ENCODE measurements around the gene RETN.
A peak's percentile ranks its signal among the peaks of the same experiment; 100 is the strongest.
"Not testable (repeated sequence)": the region's sequence is repeated elsewhere in the genome, so short reads cannot be mapped to it uniquely, and the experiment has no call there.

Gene RETN

DNA sequence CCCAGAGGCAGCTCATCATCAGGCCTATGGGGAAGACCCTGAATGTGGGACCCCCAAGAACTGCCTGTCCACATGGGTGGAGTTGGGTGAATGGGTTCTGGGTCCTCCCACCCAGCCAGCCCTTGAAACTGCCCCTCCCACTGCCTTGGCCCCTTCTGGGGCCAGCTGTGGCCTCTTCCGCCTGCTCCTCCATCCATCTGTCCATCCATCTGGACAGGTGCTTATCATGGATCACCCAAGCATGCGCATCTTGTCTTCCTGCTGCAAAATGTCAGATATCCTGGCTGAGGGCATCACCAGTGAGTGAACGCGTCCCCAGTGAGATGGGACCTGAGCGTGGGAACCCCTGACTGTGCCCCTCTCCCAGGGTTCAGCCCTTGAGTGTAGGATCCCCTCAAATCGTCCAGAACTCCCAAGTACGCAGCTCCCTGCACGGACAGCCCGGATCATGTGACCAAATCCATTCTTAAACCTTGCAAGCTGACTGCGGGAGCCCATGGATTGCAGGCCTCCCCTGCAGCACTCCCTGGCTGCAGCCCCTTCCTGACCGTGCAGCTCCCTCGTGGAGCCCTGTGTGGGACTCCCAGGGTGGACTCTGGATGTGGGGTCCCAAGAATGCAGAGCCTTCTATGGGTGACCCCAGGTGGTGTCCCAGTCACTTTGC is 29.9 kb upstream of the RETN start:
- DNase-seq, result no peak

DNA sequence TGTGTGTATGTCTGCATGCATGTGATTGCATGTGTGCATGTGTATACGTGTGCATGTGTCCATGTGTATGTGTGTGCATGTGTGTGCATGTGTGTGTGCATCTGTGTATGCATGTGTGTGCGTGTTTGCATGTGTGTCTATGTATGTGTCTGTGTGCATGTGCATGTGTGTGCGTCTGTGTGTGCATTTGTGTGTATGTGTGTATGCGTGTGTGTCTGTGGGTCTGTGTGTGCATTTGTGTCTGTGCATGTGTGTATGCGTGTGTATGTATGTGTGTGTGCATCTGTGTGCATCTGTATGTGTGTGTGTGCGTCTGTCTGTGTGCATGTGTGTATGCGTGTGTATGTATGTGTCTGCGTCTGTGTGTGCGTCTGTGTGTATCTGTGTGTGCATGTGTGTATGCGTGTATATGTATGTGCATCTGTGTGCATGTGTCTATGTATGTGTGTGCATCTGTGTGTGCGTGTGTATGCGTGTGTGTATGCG is 28.9 kb upstream of the RETN start:
- no peak for DNase-seq

DNA sequence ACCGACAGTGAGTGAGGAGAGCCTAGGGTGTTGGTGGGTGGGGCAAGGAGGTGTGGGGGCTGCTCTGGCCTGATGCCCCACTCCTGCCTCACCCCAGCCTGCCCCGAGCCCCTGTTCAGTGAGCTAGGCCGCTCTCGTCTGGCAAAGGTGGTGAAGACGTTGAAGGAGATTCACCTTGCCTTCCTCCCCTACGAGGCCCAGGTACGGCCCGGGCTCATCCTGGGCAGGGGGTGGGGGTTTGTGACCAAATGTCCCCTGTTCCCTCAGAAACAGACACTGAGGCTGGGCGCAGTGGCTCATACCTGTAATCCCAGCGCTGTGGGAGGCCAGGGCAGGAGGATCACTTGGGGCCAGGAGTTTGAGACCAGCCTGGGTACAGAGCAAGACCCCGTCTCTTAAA is 28.0 kb upstream of the RETN start:
- no peak for DNase-seq

DNA sequence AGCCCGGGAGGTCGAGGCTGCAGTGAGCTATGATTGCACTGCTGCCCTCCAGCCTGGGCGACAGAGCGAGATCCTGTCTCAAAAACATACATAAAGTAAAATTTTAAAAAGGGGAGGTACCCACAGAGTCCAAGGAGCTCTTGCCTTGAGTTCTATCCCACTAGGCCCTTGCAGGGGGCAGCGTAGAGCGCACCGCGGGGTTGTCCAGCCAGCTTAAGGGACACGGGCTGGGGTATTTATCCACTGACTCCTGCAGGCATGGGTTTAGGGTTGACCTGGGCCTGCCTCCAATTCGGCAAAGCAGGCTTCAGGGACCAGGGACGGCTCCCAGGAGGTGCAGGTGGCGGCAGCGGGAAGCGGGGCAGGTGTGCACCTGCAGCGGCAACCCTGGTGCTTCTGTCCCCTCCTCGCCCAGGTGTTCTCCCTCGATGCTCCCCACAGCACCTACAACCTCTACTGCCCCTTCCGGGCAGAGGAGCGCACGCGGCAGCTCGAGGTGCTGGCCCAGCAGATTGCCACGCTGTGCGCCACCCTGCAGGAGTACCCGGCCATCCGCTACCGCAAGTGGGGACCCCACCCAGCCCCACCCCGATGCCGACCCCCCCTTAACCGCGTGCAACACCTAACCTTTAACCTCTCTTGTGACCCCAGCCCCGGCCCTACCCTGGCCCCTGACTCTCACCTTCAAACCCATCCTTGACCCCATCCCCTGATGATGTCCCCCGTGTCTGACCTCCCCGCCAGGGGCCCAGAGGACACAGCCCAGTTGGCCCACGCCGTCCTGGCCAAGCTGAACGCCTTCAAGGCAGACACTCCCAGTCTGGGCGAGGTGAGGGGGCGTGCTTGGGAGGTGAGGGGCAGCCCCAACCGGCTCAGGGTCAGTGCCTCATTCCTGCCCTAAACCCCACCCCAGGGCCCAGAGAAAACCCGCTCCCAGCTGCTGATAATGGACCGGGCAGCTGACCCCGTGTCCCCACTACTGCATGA is 27.3 kb upstream of the RETN start:
- no peak for DNase-seq

DNA sequence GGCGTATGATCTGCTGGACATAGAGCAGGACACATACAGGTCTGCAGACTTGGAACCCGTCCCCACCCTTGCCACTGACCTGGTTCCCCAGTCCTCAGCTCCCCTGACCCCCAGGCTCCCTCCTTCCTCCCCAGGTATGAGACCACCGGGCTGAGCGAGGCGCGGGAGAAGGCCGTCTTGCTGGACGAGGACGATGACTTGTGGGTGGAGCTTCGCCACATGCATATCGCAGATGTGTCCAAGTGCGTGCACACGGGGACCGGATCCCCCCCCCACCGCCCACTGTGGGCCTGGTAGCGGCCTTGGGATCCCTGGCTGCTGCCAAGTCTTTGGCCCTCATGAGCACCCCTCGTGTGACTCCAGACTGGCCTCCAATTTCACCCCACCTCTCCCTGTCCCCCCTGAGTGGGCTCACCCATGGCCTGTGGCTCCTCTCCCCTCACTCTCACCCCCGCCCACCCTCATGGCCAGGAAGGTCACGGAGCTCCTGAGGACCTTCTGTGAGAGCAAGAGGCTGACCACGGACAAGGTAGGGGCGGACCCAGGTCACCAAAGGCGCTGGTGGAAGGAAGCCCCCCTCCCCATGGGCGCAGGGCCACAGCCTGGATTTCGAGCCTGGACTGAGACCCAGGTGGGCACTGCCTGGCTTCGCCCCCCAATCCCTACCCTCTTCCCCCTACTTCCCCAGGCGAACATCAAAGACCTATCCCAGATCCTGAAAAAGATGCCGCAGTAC is 26.4 kb upstream of the RETN start:
- no peak for DNase-seq

DNA sequence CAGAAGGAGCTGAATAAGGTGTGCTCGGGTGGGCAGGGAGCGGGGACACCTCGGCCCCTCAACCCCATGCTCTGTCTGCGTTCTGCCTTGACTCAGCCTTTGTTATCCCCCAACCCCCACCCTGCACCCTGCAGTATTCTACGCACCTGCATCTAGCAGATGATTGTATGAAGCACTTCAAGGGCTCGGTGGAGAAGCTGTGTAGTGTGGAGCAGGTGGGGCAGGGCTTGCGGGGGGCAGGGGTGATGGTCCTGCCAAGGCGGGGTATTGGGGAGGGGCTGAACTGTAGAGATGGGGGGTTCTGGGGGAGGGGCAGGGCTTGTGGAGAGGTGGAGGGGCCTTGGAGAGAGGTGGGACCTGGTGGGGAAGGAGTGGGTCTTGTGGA is 25.8 kb upstream of the RETN start:
- no peak for DNase-seq

DNA sequence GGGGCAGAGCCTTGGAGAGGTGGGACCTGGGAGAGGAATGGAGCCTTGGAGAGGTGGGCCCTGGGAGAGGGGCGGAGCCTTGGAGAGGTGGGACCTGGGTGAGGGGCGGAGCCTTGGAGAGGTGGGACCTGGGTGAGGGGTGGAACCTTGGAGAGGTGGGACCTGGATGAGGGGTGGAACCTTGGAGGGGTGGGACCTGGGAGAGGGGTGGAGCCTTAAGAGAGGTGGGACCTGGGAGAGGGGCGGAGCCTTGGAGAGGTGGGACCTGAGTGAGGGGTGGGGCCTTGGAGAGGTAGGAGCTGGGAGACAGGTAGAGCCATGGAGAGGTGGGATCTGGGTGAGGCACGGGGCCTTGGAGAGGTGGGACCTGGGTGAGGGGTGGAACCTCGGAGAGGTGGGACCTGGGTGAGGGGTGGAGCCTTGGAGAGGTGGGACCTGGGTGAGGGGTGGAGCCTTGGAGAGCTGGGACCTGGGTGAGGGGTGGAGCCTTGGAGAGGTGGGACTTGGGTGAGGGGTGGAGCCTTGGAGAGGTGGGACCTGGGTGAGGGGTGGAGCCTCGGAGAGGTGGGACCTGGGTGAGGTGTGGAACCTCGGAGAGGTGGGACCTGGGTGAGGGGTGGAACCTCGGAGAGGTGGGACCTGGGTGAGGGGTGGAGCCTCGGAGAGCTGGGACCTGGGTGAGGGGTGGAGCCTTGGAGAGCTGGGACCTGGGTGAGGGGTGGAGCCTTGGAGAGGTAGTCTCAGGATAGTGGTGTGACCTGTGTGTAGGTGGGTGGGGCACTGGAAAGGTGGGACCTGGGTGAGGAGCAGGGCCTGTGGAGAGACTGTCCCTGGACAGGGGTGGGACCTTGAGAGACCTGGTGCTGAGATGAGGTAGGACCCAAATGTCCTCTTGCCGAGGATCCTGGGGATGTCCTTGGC is 25.0 kb upstream of the RETN start:
- DNase-seq, result not testable (repeated sequence)

DNA sequence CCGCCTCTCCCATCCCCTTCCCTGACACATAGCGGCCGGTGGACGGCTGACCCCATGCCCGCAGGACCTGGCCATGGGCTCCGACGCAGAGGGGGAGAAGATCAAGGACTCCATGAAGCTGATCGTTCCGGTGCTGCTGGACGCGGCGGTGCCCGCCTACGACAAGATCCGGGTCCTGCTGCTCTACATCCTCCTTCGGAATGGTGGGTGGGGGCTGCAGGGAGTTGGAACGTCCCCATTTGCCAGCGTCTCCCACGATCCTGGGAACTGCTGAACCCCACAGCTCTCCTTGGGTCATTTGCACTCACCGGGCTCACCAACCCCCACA is 24.3 kb upstream of the RETN start:
- no peak for DNase-seq

DNA sequence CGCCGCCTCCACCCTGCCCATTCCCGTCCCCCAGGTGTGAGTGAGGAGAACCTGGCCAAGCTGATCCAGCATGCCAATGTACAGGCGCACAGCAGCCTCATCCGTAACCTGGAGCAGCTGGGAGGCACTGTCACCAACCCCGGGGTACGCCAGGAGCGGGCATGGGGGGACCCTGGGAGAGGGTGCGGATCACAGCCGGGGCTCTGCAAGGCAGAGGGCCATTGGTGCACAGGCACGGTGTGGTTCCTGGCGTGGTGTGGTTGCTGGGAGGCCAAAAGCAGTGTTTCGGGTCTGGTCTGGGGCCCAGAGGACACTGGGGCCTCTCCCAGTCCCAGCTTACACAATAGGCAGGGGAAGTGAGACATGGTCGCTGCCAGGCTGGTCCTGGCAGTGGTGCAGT is 23.7 kb upstream of the RETN start:
- no peak for DNase-seq

DNA sequence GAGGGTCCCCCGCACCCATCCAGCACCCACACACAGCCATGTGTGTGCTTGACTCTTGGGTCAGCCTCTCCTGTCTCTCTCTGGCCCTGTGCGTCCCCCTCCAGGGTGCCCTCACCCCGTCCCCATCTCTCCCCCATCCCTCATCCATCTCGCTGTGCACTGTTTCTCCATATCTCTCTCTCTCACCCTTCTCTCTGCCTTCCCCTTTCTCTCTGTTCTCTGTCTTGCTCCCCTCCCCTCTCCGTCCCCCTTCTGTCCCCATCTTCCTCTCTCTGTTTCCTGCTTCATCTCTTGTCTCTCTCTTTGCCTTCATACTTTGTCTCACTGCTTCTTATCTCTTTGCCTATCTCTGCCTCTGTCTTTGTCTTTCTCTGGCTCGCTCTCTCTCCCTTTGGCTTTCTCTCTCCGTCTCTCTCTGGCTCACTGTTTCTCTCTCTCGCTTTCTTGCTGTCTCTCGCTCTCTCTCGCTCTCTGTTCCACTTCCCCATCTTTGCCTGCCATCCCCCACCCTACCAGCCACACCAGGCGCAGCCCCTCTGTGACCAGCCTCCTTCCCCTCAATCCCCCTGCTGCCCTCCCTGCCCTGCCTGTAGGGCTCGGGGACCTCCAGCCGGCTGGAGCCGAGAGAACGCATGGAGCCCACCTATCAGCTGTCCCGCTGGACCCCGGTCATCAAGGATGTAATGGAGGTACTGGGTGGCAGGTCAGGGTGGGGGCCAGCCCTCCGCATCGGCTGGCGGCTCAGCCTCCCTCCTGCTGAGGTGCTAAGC is 23.0 kb upstream of the RETN start:
- no peak for DNase-seq

DNA sequence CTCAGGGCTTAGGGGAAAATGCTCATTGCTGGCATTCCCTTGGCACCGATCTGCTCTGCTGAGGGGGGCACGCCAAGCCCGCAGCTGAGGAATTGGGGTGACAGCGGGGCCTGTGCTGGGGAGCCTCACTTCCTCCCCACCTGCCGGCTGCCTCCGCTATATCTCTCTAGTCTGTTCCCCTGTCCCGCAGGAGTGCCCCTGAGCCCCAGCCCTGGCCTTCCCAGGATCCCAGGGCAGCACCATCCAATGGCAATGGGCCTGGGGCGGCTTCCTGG is 22.5 kb upstream of the RETN start:
- DNase-seq, result no peak

DNA sequence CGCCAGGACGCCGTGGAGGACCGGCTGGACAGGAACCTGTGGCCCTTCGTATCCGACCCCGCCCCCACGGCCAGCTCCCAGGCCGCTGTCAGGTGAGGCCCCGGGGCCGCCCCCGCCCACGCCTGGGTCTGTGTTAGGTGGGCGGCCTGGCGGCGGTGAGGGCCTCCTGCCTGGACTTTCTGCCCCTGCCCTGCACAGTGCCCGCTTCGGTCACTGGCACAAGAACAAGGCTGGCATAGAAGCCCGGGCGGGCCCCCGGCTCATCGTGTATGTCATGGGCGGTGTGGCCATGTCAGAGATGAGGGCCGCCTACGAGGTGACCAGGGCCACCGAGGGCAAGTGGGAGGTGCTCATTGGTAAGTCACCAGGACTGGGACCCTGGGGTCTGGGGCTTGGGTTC is 21.7 kb upstream of the RETN start:
- no peak for DNase-seq

DNA sequence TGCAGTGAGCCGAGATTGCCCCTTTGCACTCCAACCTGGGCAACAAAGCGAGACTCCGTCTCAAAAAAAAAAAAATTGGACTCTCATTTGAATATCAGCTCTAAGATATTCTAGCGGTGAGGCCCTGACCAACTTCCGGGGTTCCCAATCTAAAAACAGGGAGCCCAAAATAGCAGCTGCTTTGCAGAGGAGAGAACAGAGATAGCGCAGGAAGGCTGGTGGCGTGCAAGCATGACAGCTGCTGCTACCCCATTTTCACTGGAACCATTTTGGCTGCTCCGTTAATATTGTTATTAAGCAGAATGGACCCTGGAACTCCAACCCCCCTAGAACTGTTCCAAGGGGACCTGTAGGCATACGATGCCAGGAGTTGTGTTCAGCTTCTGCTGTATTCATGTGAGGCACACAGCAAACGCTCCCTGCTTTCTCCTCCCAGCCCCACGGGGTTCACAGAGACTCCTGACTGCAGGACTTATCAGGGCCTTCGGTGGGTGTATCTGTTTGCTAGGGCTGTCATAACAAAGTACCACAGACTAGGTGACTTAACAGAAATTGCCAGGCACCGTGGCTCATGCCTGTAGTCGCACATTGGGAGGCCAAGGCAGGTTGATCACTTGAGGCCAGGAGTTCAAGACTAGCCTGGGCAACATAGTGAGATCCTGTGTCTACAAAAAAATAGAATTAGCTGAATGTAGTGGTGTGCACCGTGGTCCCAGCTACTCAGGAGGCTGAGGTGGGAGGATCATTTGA is 20.4 kb upstream of the RETN start:
- DNase-seq, result no peak

DNA sequence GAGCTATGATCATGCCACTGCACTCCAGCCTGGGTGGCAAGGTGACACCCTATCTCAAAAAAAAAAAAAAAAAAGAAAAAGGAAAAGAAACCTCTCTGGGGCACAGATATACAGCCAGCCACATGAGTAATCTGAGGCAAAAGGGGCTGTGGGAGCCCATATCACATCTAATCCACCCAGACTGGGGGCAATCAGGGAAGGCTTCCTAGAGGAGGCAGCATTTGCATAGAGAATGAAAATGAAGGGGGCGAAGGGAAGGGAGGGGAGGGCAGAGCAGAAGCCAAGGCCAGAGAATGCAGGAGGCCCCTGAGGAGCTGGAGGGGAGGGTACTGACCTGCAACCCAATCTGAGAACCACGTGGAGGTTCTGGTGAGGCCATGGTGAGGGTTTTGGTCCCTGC is 18.7 kb upstream of the RETN start:
- no peak for DNase-seq

DNA sequence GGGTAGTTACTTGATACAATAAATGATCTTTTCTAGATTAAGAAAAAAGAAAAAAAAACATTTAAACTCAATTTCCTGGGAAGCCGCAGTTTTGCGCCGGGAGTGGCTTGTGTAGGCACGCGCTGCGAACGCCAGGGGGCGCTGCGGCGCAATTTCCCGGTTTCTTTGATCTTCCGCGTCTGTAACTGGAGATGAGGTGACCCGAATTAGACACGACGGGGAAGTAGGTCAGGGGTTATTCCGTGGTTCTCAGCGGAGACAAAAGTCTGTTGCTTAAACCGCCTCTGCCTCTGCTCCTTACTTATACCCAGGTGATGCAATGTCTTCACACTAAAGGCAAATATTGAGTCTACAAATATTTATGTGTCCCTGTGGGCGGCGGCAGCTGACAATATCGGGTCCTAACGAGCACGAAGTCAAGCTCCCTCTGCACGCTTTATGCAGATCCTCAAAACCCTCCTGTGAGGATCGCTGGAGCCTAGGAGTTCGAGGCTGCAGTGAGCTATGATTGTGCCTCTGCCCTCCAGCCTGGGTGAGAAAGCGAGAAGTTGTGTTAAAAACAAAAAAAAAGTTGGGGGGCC is 16.7 kb upstream of the RETN start:
- DNase-seq, result peak; percentile 87

DNA sequence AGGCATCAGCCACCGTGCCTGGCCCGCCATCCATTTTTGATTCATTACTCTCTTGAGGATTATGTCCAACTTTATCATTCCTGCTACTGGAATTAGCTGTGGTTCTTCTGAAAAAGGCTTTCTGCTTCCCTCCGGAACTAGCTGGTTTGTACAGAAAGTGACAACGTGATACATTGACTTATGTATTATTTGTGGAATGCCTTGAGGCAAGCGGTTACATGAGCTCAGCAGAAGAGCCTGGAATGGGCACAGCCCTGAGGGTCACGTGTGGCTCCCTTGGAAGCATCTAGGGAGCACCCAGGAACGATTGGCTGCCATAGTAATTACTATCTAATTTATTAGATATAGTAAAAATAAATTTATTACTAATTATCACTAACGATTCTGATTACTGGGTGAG is 14.4 kb upstream of the RETN start:
- DNase-seq, result no peak

DNA sequence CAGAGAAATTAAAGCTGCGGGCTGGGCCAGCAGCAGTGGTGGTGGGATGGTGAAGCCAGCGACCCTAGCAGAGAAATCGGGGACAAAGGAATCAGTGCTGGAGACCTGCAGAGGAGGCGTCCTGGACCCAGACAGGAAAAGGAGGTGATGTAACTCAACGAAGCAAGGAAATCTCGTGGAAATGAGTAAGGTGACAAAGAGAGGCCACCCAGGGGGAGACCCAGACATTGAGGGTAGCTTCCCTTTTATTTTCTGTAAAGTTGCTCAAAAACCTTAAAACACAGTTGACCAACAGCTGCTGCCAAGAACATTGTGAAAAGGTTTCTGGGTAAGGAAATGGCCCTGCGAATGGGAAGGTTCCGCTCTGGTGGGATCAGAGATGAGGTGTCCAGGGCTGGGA is 13.3 kb upstream of the RETN start:
- DNase-seq, result no peak

DNA sequence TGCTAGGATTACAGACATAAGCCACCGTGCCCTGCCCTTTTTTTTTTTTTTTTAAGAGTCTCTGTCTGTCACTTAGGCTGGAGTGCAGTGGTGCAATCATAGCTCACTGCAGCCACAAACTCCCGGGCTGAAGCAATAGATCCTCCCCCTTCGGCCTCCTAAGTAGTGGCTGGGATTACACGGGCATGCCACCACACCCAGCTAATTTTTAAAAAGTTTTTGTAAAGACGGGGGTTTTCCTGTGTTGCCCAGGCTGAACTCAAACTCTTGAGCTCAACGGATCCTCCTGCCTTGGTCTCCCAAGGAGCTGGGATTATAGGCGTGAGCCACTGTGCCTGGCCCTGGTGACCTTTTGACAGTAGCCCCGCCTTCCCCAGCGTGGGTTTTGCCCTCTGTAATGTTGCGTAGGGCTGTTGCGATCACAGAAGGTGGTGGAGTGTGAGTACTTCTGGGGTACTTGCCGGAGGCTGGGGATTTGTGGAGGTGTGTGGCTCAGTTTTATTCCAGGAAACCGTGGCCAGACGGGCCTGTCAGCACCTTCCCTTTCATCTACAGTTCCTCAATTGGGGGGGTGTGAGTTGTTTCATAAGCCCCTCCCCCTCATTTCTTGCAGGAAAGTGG is 11.6 kb upstream of the RETN start:
- DNase-seq, result peak; percentile 35

DNA sequence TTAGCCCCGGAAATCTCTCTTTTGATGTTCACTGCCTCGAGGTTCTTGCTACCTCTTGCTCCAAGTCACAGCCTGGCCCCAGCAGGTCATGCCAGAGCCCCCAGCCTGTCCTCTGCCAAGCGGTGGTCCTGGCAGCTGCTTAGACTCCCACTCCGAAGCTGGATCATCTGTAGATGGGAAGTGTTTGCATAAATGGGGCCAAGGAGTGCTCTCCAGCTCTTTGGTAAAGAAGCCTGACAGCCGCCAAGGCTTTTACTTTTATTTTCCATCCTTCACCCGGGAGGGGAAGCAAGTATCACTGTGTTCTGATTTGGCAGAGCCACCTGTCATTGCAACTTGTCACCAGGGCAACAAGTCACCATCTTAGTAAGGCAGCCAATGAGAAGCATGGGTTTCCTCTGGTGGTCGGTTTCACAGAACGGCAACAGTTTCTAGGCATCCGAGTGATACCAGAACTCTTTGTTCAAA is 10.6 kb upstream of the RETN start:
- DNase-seq, result peak; percentile 35
